Heart right ventricle (tissue), 16 donors: ENCODE data around the gene KY. TPM values are rescaled to one million over a fixed set of nuclear protein-coding genes. Genes with fewer than 3 reads are reported as not detected.

ENCODE experiments used
- ATAC-seq, 8 donors: fragments of 200-7000 bp; cut with Tn5 transposase; one replicate each; pipeline ENCODE4 v1.9.1; 2020; ENCODE audit warnings: mild to moderate bottlenecking in 8 of 8, moderate library complexity in 8 of 8, moderate number of reproducible peaks in 1 of 8
- DNase-seq, 2 donors: peaks; one replicate each; pipeline ENCODE4 v3.0.0-alpha.2; 2020
- H3K27ac ChIP-seq, 10 donors: fragments of 200-600 bp; sonication (generic) in 2 of 10; one replicate each; pipeline versions ENCODE4 v1.5.0 to v1.8.0; 2020 to 2022; ENCODE audit warnings: mild to moderate bottlenecking in 3 of 10
- H3K27me3 ChIP-seq, 7 donors: fragments of 200-600 bp; one replicate each; pipeline ENCODE4 v1.8.0; 2021 to 2022; ENCODE audit warnings: mild to moderate bottlenecking in 2 of 7
- H3K36me3 ChIP-seq, 9 donors: fragments of 200-600 bp; sonication (generic) in 1 of 9; one replicate each; pipeline versions ENCODE4 v1.5.0 to v1.8.0; 2020 to 2022; ENCODE audit warnings: mild to moderate bottlenecking in 2 of 9
- H3K4me1 ChIP-seq, 9 donors: fragments of 200-600 bp; sonication (generic) in 1 of 9; one replicate each; pipeline versions ENCODE4 v1.5.0 to v1.8.0; 2020 to 2022; ENCODE audit warnings: mild to moderate bottlenecking in 4 of 9
- H3K4me3 ChIP-seq, 10 donors: fragments of 200-600 bp; sonication (generic) in 2 of 10; one replicate each; pipeline versions ENCODE4 v1.5.0 to v1.8.0; 2020 to 2022; ENCODE audit warnings: mild to moderate bottlenecking in 7 of 10, moderate library complexity in 2 of 10
- H3K9me3 ChIP-seq, 11 donors: fragments of 200-600 bp in 10 of 11; sonication (generic) in 2 of 11; one replicate each; pipeline versions ENCODE4 v1.5.0 to v1.8.0; 2013 to 2022; ENCODE audit warnings: mild to moderate bottlenecking in 2 of 11, control low read depth in 1 of 11, moderate library complexity in 1 of 11
- WGBS, 2 donors: extraction: QIAGEN DNeasy Blood & Tissue Kit; methylation state at CpG; one replicate each; pipeline ENCODE4 v1.1.7; 2013; ENCODE audit warnings: inconsistent platforms in 1 of 2; 5-methylcytosine and 5-hydroxymethylcytosine counted together
- intact Hi-C, 10 donors: fragments of 100-400 bp; cut with DNase I; formaldehyde crosslinking; loops; one replicate each; pipeline versions ENCODE4 v1.11.1 to v1.14.2; 2022
- polyA plus RNA-seq, 2 donors: library from polyadenylated mRNA; stranded (reverse); fragments of 200-250 nt; gene quantifications; one replicate each; pipeline ENCODE4 v1.2.3, GENCODE V29; 2013
- total RNA-seq, 10 donors: library from RNA; stranded (reverse); fragmentation: NEBNext Ultra II Directional in 3 of 10; extraction: Animal tissue kit (Norgen Biotek cat#: 25700) in 3 of 10; gene quantifications; one replicate each; pipeline versions ENCODE4 v1.2.1 to v1.2.4, GENCODE V29; 2021 to 2023
- TF ChIP-seq, protein P1 (sequence below), 9 donors: fragments of 200-600 bp; sonication (generic) in 2 of 9; IDR thresholded peaks; one replicate each; pipeline versions ENCODE4 v1.5.0 to v1.8.0; 2021 to 2022; ENCODE audit warnings: antibody characterized with exemption in 9 of 9, mild to moderate bottlenecking in 5 of 9, moderate library complexity in 1 of 9
- donor health status: Arrhythmogenic right ventricular cardiomyopathy.
- donor health status: ischemic (EF 13 %, LVEDD 7.1; RV severe dilation, severe dysfunction).
- donor health status: healthy with polysubstance abuse.
- donor health status: DM: no; HTN: yes; CAD: no.
- donor health status: DM: no; HTN: no; CAD: no.
- donor health status: ischemic (EF 25% LVEDD 6.9; RV normal size, moderate dysfunction).
- donor health status: ischemic (EF 25% LVEDD 5.7; RV mildly dilated, moderate dysfunction).
- donor health status: healthy.
- donor health status: DM: yes; HTN: yes; CAD: no.
- donor health status: Ischemic cardiomyopathy.
- donor health status: ischemic (EF 35%, LVEDD 5.7; RV mildly dilated, moderate dysfunction).
- donor health status: nonischemic (EF 11% LVEDD 7.7; RV severe dilation, severe dysfunction).
- donor health status: DM: yes; HTN: yes; CAD: no.
- donor health status: PGD.
- donor health status: ischemic (EF 29% LVEDD 5.4; RV normal size, mild dysfunction).
- donor health status: nonischemic (EF 23%, LVEDD 6.1; RV moderate dilation, normal function).

Gene KY
- total and polyA plus RNA-seq, 12 donors: 0.46 to 24.3 (median 8.2) TPM

DNA sequence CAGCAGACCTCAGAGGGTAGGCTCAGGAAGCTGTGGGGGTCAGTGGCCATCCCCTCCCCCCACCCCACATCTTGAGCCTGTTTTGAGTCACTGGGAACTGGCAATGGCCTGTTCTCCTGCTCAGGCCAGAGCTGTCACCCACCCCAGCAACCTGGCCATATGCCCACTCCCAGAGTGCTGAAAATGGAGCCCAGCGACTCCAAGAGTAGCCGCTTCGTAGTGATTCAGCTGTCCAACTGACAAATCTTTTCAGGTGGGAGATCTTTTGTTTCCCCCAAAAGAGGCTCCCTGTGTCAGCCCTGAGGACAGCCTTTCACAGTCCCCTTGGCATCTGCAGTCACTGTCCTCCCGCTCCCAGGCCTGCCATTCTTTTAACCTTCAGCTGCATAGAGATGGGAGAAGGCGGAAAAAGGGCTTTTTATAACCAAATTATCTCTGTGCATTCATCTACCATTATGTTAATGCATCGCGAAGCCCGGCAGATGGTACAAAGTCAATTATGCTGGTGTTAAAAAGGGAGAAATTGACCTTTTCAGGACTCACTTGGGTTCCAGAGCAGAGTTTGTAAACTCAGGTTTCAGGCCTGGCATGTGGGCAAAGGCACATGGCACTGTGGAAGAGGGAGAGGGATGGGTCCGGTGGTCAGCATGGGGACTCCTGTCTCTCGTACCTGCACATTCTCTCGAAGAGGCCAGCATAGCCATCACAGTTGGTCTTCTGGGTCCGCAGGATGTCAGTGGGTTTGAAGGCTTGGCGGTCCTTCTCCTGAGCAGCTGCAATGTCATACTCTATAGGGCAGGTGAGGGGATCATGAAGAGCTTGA is 32.1 kb downstream of the KY start:
- intact Hi-C loops: no loop called here
- Histone ChIP-seq H3K36me3 (peaks cover 0 to 11% (median 0%) of the 10 kb centered on the region in 9 donors), H3K27ac (no peak overlapping the region), H3K27me3 (no peaks in the 10 kb centered on the region), H3K4me3 (no peak overlapping the region), H3K4me1 (peaks cover 0 to 11% (median 0%) of the 10 kb centered on the region in 9 donors), H3K9me3 (no peaks in the 10 kb centered on the region)
- TF ChIP-seq, protein P1, sequence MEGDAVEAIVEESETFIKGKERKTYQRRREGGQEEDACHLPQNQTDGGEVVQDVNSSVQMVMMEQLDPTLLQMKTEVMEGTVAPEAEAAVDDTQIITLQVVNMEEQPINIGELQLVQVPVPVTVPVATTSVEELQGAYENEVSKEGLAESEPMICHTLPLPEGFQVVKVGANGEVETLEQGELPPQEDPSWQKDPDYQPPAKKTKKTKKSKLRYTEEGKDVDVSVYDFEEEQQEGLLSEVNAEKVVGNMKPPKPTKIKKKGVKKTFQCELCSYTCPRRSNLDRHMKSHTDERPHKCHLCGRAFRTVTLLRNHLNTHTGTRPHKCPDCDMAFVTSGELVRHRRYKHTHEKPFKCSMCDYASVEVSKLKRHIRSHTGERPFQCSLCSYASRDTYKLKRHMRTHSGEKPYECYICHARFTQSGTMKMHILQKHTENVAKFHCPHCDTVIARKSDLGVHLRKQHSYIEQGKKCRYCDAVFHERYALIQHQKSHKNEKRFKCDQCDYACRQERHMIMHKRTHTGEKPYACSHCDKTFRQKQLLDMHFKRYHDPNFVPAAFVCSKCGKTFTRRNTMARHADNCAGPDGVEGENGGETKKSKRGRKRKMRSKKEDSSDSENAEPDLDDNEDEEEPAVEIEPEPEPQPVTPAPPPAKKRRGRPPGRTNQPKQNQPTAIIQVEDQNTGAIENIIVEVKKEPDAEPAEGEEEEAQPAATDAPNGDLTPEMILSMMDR (IDR thresholded peaks at IDR 0.05): no peak
- WGBS, 2 donors: 85 to 93% methylated on average over 13 of the region's 13 CpGs
- no peak for DNase-seq
- no peak for ATAC-seq

DNA sequence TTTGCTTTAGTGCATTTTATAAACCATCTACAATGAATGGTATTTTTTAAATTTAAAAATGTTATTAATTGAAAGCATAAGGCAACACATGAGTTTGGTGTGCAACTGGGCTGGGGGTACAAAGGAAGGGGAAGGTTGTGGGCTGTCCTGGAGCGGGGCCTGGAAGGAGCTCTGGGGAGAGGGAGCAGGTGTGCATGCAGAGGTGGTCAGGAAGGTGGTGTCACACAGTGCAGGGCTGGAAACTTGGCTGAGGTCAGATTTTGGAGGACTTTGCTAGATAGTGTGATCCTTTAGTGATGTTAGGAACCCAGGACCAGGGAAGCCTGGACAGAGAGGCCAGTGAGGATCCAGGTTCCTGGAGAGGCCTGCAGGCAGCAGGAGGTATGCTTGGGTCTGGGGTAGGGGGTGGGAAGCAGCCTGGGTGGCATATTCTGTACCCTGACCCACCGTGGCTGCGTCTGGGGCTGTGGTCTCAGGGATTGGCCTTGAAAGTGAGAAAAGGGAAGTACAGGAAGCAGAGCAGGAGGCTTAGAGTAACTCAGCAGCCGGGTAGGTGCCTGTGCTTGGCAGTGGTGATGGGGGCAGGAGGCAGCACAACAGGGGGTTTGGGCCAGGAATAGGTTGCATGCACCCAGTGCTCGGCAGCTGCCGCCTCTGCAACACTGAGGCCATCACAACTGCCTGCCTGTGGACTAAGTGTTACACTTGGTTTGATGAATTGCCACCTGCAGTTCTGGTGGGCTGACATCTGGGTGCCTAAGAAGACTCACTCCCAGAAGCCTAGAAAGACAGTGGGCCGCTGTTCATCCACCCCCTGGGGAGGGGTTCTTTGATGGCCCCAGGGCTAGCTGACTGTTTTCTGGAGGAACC is 33.0 kb downstream of the KY start:
- peaks cover 0 to 11% (median 0%) of the 10 kb centered on the region in 9 donors for H3K4me1 ChIP-seq
- WGBS, 2 donors: 73 to 77% methylated on average over 7 of the region's 7 CpGs
- H3K27ac ChIP-seq: no peak overlapping the region
- H3K9me3 ChIP-seq: no peaks in the 10 kb centered on the region
- H3K36me3 ChIP-seq: peaks cover 0 to 11% (median 0%) of the 10 kb centered on the region in 9 donors
- ATAC-seq: no peak
- no peak overlapping the region for H3K4me3 ChIP-seq
- intact Hi-C loops: no loop called here
- no peaks in the 10 kb centered on the region for H3K27me3 ChIP-seq
- DNase-seq: no peak
- TF ChIP-seq, protein P1 (IDR thresholded peaks at IDR 0.05): no peak

DNA sequence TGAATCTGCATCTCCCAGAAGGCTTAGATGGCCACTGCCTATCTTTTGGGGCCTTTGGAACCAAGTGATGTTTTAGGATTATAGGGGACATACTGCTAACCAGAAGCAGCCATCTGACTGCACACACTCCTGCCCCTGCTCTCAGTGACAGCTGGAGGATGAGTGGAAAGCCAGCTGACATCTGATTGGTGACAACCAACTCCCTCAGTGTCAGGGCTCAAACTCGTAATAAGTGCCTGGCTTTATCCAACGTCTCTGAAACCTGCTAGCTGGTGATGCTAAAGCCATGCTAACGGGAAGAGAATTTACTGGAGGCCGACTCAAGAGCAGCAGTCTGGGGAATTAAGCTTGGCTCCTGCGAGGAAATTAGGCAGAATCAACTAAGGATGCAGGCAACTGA is 35.1 kb downstream of the KY start:
- ATAC-seq (no peak), DNase-seq (no peak)
- peaks cover 0 to 5% (median 0%) of the 10 kb centered on the region in 9 donors for H3K4me1 ChIP-seq
- 69 to 70% methylated on average over 5 of the region's 5 CpGs for WGBS, 2 donors
- H3K27me3 ChIP-seq: no peaks in the 10 kb centered on the region
- intact Hi-C loops: no loop called here
- H3K9me3 ChIP-seq: no peaks in the 10 kb centered on the region
- H3K27ac ChIP-seq: no peak overlapping the region
- no peak overlapping the region for H3K4me3 ChIP-seq
- peaks cover 0 to 11% (median 0%) of the 10 kb centered on the region in 9 donors for H3K36me3 ChIP-seq
- TF ChIP-seq, protein P1 (IDR thresholded peaks at IDR 0.05): no peak

DNA sequence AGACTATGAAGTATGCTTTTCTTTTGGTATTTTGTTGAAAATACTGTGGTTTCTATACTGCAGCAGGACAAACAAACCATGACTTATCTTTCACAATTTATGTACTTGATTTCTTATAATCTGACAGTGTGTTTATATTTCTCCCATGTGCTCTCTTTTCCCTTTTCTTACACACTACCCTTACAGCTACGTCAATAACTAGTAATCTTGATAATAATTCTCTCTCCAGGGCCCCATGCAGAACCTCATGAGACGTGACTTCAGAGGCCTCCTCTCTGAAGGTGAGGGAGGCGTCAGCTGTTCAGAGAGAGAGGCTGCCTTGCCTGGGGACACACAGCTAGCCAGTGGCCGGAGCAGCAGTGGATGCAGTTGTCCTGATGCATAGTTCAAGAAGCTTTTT is 35.9 kb downstream of the KY start:
- Histone ChIP-seq H3K27ac (no peak overlapping the region), H3K9me3 (no peaks in the 10 kb centered on the region), H3K36me3 (peaks cover 0 to 11% (median 0%) of the 10 kb centered on the region in 9 donors), H3K27me3 (no peaks in the 10 kb centered on the region), H3K4me1 (peaks cover 0 to 7% (median 0%) of the 10 kb centered on the region in 9 donors), H3K4me3 (no peak overlapping the region)
- DNase-seq: no peak
- 85 to 91% methylated on average over 4 of the region's 4 CpGs for WGBS, 2 donors
- no peak for ATAC-seq
- TF ChIP-seq, protein P1 (IDR thresholded peaks at IDR 0.05): no peak
- intact Hi-C loops: no loop called here
